ENCODE measurements around the gene HIPK1.

DNA sequence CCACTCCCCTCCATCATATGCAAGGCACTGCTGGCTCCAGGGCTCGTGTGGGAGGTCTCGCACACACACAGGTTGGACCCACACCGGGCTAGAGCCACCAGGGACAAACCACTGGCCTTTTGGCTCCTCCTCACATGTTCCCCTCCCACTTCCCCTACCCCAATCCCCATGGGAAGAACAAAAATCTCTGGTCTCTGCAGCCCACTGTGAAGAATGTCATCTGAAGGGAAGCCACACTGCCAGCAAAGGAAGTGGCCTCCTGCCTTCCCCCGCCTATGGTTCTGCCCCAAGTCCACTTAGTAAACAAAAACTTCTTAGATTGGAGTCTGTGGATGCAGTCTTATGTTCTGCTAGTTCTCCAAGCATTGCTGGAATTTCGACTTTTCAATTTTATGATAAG is 74.3 kb downstream of the HIPK1 start:
- TF ChIP-seq, protein P1, sequence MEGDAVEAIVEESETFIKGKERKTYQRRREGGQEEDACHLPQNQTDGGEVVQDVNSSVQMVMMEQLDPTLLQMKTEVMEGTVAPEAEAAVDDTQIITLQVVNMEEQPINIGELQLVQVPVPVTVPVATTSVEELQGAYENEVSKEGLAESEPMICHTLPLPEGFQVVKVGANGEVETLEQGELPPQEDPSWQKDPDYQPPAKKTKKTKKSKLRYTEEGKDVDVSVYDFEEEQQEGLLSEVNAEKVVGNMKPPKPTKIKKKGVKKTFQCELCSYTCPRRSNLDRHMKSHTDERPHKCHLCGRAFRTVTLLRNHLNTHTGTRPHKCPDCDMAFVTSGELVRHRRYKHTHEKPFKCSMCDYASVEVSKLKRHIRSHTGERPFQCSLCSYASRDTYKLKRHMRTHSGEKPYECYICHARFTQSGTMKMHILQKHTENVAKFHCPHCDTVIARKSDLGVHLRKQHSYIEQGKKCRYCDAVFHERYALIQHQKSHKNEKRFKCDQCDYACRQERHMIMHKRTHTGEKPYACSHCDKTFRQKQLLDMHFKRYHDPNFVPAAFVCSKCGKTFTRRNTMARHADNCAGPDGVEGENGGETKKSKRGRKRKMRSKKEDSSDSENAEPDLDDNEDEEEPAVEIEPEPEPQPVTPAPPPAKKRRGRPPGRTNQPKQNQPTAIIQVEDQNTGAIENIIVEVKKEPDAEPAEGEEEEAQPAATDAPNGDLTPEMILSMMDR (IDR thresholded peaks at IDR 0.05), result no peak
- TF ChIP-seq POLR2A (IDR thresholded peaks at IDR 0.05), result no peak

Measured in testis (tissue), 2 donors.